ENCODE measurements around the gene SPATA6.

- TF ChIP-seq POLR2A (IDR thresholded peaks at IDR 0.05; ENCODE audit: low read depth, low read length): no peak
- TF ChIP-seq CTCF (IDR thresholded peaks at IDR 0.05; ENCODE audit: extremely low read depth in 1 of 2, insufficient read depth in 1 of 2, low read depth in 1 of 2, low read length in 2 of 2): no peak
- no peak for TF ChIP-seq EZH2 (IDR thresholded peaks at IDR 0.05; ENCODE audit: borderline replicate concordance, low read depth, low read length, severe bottlenecking)
- TF ChIP-seq POLR2AphosphoS5 (IDR thresholded peaks at IDR 0.05; ENCODE audit: insufficient read depth, low read depth, low read length): no peak
- TF ChIP-seq MAX (IDR thresholded peaks at IDR 0.05; ENCODE audit: insufficient read depth, insufficient read length): no peak
- TF ChIP-seq JUN (IDR thresholded peaks at IDR 0.05; ENCODE audit: borderline replicate concordance, insufficient read depth, insufficient read length, low read depth): no peak
- no peak for TF ChIP-seq MYC (IDR thresholded peaks at IDR 0.05; ENCODE audit: low read depth, low read length)
These were observed 57.7 kb downstream of the SPATA6 start for GRCh38 chr1:48414264-48414663.
